Sigmoid colon (tissue), 4 donors: ENCODE results near the gene EMC8.

Source experiments
- CTCF ChIP-seq, 4 experiments: fragments of 450-650 bp in 3 of 4; fragments of 200-600 bp in 1 of 4; IDR thresholded peaks; one replicate each; pipeline ENCODE4 v1.5.1; 2016 to 2019; ENCODE audit warnings: antibody characterized with exemption in 4 of 4, mild to moderate bottlenecking in 3 of 4, moderate library complexity in 2 of 4
- EP300 ChIP-seq, 4 donors: sonication (generic); formaldehyde crosslinking; IDR thresholded peaks; one replicate each; pipeline ENCODE4 v1.6.1; 2017; ENCODE audit warnings: antibody characterized with exemption in 4 of 4
- POLR2A ChIP-seq, 2 donors: fragments of 450-650 bp; IDR thresholded peaks; one replicate each; pipeline ENCODE4 v1.6.1; 2016; ENCODE audit warnings: antibody characterized with exemption in 2 of 2, mild to moderate bottlenecking in 2 of 2, moderate library complexity in 2 of 2
- POLR2AphosphoS5 ChIP-seq, 4 donors: sonication (generic); formaldehyde crosslinking; IDR thresholded peaks; one replicate each; pipeline ENCODE4 v1.6.1; 2017; ENCODE audit warnings: antibody characterized with exemption in 4 of 4

GRCh38 chr16:85774136-85774535 lies 25.2 kb downstream of the EMC8 start:
- TF ChIP-seq CTCF (IDR thresholded peaks at IDR 0.05) = no peak
- no peak for TF ChIP-seq EP300 (IDR thresholded peaks at IDR 0.05)
- no peak for TF ChIP-seq POLR2AphosphoS5 (IDR thresholded peaks at IDR 0.05)
- no peak for TF ChIP-seq POLR2A (IDR thresholded peaks at IDR 0.05)
